Stimulated activated CD8-positive, alpha-beta memory T cell treated with anti-CD3 and anti-CD28 coated beads, Interleukin-12 subunit alpha, Interleukin-12 subunit beta, amount 100 ng/mL, for 1 hour (primary cell): ENCODE measurements around the gene ICAM2.
"Not testable (repeated sequence)": the region's sequence is repeated elsewhere in the genome, so short reads cannot be mapped to it uniquely, and the experiment has no call there.

Experiments used
- DNase-seq: peaks from one replicate; pipeline ENCODE4 v3.0.0-alpha.2; 2020; ENCODE audit warnings: low read depth

The ICAM2 gene

DNA sequence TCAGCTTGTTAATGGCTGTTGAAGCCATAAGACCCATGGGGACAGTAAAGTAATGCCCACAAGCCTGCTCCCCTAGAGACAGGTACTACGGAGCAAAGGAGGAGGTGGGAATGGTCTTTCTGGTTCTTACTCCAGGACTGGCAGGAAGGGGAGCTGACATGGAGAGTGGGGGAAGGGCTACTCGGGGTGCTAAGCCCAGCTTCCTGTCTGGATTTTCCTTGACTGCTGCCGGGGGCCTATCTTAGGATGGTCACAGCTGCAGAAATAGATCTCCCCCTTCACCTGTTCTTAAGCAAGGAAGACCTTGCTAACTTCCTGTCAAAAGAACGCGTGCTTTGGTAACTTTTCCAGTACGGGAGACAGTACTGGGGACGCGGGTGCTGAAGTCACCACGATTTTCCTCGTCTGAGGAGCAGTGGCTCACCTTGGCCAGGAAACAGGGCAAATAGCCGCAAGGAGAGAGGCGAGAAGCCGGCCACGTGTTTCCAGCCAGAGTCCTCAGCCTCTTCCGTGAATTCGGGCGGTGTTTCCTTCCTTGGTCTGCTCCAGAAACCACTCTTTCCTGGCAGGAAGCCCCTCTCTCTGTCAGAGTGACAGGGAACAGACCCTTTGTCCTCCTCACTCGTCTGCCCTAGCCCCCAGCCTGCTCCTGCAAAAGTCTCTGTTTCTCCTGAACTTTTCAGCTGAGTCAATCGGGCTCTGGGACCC lies 22.9 kb downstream of the ICAM2 start:
- DNase-seq, result no peak

DNA sequence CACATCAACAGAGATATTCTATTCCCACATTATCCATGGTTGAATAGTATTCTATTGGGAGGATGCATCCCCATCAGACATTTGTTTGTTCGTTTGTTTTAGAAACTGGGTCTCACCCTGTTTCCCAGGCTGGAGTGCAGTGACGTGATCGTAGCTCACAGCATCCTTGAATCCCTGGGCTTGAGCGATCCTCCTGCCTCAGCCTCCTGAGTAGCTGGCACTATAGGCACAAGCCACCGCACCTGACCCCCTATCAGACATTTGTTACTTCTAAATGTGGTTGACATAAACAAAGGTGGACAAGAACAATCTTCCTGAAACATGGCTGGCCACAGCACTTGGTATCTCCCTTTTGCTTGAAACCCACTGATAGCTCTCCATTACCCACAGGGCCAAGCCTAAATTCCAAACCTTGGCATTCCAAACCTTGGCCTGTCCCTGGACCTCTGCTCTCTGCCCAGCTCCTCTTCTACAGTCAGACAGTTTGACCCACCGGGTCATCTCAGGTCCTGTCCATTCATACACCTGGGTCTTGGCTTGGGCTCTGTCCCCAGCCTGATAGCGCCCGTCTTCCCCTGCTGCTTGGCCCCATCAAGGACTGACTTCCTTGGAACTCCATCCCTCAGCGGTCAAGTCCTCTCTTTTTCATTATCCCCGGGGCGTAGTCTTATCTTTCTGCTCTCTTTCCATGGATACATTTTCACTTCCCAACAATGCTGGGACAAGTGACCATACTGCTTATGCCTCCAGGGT lies 23.8 kb downstream of the ICAM2 start:
- DNase-seq, result no peak

DNA sequence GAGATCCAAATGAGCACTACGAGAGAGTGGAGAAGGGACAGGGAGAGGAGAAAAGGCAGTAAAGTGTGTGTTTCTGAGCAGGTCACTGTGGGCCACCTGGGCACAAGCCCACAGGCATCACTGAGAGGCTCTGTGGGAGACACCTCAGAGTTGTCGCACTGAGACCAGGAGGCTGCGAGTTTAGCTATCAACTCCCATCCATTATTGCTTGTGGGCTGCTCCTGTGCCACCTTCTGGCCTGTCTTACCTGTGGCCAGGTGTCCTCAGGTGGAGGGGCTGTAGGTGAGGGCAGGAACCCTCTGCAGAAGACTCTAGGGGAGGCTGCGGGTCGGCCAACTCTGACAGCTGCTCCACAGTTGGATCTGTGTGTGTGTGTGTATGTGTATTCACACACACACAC lies 24.8 kb downstream of the ICAM2 start:
- no peak for DNase-seq

DNA sequence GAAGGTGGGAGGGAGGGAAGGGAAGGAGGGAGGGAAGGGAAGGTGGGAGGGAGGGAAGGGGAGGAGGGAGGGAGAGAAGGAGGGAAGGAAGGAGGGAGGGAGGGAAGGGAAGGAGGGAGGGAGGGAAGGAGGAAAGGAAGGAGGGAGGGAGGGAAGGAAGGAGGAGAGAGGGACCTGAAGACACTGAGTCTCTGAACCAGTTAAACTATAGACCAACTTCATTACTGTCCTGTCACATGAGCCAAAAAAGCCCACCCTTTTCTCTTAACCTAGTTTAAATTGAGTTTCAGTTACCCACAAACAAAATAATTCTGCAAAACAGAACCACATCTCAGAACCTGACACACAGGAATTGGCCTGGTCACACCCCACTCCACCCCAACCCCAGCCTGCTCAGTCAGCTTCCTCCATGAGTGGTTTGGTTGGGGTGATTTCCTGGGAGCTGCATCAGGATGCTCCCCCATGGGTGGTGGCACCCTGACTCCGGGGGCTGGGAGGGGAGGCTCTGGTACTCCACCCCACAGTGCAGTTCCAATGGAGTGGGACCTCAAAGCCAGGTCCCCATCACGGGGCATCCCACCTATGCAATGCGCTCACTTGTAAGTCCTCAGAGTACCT lies 27.0 kb downstream of the ICAM2 start:
- DNase-seq, result no peak

DNA sequence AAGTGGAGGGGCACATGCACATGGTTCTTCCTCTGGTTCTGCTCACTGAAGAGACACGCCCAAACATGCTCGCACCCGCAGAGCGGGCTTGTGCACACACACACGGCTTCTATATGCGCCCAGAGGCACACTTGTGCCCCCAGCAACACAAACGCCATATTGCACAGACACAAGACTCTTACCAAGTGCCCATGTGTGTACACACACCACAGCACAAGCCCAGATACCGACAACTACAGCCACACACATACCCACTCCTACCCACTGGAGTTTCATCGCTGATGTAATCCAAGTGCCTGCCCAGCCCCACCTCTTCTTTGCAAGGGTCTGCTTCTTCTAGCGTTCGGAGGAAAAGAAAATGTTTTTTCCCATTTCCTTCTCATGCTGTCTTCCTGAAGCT lies 28.8 kb downstream of the ICAM2 start:
- no peak for DNase-seq

DNA sequence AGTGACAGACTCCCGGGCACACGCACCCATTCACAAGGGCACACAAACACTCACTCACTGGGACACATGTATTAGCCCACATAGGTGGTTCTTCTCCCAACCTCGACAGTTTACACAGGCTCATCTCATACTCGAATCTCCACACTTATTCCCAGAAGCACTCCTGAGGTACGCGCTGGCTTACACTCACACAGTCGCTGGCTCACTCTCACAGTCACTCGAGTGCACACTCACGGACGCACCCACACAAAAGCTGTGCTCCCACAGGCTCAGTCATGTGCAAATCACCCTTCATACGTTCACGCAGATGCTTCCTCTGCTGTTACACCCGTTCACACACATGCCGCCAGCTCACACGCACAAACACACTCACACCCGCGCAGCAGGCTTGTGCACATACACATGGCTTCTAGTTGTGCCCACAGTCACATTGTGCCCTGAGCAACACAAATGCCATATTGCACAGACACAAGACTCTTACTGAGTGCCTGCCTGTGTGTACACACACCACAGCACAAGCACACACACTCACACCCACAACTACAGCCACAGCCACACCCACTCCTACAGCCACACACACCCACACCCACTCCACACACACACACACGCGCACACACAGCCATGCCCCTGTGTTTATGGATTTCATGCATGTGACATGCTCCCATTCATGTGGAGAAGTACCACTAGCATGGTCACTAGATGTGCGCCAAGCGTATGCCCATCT lies 30.6 kb downstream of the ICAM2 start:
- no peak for DNase-seq

DNA sequence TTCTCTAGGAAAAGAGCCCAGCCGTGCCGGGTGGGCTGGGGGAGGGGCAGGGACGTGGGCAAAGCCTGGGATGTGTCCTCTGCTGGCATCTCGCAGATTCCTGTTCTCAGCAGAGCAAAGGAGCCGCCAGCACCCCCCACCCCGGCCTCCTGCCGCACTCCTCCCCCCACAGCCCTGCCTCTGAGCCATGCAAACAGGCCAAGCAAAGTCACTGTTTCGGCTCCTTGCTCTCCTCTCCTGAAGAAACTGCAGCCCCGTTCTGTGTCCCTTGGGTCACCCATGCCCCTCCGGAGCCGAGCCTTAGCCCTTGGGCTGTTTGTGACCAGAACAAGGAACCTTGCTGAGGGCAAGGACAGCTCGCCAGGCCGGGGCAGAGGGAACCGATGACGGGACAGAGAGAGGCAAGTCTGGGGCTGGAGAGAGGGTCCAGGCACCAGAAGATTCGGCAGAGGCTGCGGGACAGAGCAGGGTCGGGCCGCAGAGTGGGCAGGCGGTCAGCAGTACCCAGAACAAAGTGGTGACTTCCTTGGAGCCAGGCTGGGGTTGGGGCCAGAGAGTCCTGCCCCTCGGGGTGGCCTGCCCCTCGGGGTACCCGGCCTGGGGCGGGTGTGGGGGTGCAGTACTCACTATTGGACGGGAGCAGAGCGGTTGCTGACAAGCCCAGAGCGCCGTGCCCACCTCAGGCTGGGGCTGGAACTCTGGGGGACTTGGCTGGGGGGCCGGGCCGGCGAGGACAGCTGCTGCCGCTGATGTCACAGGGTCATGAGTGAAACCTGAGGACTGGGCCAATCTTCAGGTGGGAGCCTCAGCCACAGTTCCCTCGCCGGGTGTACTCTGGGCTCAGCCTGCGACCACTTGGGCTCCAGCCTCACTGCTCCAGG lies 31.5 kb downstream of the ICAM2 start:
- no peak for DNase-seq

DNA sequence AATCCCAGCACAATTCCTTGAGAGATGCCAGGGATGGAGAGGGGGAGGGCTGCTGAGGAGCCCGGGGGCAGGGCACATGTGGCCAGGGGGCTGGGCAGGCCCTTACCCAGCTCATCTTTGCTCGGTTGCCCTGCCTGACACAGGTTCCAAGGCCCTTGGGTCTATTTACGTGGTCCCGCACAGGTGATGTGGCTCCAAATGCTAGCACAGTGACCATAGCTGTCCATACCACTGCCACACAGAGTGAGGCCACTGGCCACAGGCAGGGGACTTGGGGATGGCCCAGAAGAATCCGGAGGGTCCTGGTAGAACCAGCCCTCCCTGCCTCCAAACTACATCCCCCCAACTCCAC lies 32.3 kb downstream of the ICAM2 start:
- no peak for DNase-seq

DNA sequence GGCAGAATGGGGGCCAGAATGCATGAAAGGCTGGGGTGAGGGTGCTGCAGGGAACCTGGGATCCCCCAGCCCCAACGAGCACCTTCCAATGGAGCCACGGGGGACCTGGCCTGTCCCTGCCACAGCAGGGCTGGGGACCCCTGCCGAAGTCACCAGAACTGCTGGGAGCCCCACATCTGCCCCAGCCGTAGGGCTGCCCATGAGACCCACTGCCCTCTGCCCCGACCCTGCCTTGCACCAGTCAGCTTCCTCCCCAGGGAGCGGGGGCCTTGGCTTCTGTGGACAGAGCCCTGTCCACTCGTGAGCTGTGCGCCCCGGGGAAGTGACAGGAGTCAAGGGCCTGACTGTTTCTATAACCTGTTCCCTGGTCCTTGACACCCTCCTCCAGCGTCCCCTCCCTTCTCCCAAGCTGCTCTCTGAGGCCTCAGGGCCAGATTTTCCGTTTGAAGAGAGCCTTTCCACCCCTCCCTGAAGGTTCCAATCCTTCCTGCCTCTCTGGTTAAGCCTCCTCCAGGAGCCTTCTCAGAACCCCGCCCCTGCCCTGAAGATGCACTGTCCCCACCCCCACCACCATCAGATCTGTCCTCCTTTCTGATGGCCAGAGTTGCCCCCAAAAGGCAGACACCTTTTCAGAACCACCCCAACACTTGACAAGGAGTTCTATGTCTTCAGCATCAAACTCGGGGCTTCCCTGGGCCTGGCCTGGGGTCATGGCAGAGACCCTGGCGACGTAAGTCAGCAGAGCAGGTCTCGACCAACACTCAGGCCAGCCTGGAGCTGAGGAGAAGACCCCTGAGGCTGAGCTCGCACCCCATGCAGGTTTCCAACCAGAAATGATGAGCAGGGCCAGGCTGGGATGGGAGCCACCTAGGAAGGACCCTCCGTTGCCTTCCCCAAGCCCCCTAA lies 33.0 kb downstream of the ICAM2 start:
- no peak for DNase-seq

DNA sequence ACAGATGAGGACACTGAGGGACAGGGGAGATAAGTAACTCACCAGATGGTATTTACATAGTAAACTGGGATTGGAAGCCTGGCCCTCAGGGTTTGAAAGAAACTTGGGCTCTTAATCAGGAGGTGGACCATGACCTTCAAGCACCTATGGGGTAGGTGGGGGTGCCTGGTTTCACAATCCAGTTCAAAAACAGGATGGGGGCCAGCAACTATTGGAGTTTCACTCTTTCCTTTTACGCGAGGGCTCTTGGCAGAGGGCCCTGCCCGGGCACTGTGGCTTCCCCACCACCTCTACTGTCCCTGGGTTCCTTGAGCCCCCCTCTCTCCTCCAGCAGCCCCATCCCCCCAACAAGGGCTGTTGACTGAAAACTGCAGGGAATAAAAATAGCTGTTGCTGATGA lies 33.6 kb downstream of the ICAM2 start:
- DNase-seq, result no peak

DNA sequence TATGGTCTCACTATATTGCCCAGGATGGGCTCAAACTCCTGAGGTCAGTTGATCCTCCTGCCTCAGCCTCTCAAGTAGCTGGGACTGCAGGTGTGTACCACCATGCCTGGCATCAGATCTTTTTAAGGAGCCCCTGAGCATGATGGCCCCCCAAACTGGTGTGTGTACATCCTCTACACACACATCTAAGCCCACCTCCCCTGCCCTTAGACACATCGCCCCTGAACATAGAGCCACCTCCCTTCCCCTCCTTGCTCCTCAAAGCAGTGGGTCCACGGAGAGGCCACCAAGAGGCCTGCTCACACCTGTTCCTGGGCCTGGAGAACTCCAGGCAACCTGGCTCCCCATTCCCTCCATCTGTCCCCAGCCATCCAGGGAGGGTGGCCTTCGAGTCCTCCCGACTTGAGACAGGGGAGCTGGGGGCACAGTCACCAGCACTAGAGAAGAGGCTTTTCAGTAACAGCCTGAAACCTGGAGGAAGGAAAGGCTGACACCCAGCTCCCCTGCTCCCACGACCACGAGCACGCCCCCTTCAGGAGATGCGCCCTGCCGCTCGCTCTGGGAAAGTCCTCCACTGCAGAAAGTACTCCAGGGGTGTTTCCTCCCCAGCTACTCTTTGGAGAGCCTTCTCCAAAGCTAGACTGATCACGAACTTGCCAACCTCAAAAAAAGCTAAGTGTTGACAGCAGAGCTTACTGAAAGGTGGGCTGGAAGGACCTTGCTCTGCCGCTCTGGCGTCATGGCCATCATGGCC lies 34.9 kb downstream of the ICAM2 start:
- DNase-seq, result no peak

DNA sequence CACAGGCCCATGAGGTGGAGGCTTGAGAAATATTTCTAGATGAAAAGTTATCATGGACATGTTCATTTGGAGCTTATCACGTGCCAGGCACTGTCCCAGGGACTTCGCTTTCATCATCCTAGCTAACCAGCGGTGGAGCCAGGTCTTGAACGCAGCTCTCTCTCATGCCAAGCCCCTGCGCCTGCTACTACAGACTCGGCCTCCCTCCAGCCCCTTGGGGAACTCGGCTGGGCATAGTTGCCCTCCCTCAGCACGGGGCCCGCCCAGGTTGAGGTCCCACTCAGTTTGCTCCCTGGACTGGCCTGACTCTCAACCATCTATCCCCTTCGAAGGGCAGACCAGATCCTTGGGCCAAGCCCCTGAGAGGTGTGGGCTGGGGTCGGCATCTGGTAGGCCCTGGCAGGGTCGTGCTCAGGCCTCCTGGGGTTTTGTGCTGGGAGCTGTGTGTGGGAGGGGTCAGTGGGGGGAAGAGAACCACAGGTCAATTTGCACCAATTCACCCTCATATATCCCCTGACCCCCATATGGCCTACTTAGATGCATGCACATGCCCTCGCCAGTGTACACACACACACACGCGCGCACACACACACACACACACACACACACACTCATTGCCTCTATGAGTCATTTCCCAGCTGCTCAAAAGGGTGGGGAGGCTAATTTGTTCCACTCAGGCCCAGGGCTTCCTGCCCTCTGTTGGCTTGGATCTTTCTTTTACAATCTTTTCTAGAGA lies 35.6 kb downstream of the ICAM2 start:
- peak; percentile 22 for DNase-seq

DNA sequence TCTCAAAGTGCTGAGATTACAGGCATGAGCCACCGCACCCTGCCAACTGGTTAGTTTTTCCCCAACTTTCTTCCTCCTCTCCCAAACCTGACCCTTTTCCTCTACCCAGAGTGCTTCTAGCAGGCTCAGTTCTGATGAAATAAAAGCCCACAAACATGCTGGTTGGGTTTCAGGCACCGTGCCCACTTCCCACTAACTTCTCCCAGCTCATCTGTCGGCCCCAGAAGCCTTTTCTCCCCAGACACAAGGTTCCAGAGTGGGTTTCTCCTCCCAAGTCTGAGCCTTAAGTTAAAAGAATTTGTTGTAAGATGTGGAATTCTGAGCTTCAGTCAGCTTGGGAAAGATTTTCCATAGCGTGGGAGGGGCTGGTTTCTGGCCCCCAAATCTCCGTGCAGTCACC lies 36.2 kb downstream of the ICAM2 start:
- DNase-seq, result no peak

DNA sequence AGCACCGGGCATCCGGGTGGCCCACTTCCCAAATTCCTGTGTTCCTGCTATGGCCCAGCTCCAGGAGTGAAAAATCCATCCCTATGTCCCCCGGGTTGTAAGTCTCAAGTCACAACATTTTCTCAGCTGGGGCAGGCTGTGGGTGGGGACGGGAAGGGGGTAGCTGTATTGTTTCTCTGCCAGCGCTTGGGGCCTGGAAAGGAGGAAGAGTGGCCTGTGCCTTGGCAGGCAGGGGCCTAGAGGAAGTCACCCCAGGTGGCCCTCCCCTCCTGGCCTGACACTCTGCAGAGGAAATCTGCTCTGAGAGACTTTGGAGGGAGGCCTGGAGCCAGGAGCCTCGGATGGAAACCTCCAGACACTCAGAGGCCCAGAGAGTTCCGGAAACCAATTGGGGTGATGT lies 37.1 kb downstream of the ICAM2 start:
- DNase-seq, result no peak

DNA sequence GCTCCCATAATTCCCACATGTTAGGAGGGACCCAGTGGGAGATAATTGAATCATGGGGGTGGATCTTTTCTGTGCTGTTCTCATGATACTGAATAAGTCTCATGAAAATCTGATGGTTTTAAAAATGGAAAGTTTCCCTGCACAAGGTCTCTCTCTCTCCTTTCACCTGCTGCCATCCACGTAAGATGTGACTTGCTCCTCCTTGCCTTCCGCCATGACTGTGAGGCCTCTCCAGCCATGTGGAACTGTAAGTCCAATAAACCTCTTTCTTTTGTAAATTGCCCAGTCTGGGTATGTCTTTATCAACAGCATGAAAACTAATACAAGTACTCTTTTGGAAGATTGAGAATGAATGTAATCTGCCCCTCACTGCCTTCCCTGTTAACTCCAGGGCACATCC lies 37.8 kb downstream of the ICAM2 start:
- not testable (repeated sequence) for DNase-seq

DNA sequence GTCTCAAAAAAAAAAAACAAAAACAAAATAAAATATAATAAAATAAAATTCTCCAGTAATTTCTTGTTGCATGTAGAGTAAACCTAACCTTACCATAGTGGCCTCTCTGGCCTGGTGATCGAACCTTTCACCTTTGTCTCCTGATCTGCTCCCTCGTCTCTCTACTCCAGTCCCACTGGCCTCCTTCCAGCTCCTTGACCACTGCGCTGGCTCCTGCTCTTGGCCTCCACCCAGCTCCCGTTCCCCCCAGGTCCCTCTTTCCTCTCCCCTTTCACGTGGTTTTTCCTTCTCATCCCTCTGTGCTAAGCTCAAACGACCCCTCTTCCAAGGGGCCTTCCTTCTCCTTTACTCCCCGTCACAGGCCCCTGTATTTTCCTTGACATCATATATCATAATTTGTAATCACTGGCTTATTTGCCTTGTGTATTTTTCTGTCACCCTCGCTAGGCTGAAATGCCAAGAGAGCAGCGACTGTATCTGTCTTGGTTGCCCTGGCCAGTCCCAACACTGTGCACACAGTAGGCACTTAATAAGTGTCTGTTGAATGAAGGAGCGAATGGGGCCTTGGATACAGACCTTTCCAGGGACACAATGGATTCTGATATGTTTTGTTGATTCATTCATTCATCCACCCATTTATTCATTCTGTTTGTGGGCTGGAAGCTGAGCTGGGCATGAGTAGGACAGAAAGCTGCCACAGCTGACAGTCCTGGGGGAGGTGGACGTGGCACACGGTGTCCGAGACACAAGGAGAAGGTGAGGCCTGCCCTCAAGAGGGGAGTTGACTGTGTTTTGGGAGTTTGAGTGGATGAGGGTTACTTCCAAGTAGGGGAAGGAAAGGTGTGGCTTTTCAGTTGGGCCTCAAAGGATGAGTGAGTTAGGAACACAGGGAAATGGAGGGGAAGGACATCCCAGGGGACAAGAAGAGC lies 41.9 kb downstream of the ICAM2 start:
- no peak for DNase-seq

DNA sequence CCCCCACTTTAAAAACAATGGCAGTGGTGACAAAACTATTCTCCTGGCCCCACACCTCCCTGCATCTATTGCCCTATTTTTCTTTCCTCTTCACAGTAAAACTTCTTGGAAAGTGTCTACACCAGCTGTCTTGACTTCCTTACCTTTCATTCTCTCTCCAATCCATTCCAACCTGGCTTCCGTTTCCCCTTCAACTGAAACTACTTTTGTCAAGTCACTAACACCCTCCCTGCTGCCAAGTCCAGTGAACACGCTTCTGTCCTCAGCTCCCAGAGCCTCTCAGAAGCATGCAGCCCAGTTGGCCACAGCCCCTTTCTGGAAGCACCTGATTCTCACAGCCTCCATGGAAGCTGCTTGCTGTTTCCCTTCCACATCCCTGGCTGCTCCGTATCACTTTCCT lies 43.7 kb downstream of the ICAM2 start:
- no peak for DNase-seq

DNA sequence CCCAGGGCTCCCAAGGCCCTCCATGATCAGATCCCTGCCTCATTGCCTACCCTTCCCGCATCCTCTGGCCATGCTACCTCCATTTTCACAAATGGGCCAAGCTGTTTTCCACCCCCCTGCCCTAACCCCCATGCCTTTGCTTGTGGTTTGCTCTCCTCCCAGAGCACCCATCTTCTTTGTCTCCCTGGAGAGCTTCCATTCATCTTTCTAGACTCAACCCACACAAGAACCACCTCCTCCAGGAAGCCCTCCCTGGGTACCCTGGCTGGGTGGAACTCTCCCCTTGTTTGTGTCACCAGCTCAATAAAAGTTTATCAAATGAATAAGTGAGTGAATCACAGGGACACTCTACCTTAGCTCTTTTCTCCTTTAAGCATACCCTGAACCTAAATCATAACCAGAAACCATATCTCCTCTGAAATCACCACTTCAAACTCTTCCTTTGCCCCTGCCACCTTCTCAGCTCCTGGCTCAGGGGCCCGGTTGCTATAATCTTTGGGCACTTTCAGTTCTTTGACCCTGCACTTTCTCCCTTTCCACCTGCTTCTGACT lies 44.8 kb downstream of the ICAM2 start:
- no peak for DNase-seq
